GM21367 (cell line): Measurements from ENCODE around the gene ASB8.
A peak's percentile ranks its signal among the peaks of the same experiment; 100 is the strongest.

Experiments
- ATAC-seq: cut with Tn5 transposase; IDR thresholded peaks from one replicate; pipeline ENCODE4 v1.9.1; 2021; ENCODE audit not compliant: unreplicated experiment

ASB8 gene

DNA sequence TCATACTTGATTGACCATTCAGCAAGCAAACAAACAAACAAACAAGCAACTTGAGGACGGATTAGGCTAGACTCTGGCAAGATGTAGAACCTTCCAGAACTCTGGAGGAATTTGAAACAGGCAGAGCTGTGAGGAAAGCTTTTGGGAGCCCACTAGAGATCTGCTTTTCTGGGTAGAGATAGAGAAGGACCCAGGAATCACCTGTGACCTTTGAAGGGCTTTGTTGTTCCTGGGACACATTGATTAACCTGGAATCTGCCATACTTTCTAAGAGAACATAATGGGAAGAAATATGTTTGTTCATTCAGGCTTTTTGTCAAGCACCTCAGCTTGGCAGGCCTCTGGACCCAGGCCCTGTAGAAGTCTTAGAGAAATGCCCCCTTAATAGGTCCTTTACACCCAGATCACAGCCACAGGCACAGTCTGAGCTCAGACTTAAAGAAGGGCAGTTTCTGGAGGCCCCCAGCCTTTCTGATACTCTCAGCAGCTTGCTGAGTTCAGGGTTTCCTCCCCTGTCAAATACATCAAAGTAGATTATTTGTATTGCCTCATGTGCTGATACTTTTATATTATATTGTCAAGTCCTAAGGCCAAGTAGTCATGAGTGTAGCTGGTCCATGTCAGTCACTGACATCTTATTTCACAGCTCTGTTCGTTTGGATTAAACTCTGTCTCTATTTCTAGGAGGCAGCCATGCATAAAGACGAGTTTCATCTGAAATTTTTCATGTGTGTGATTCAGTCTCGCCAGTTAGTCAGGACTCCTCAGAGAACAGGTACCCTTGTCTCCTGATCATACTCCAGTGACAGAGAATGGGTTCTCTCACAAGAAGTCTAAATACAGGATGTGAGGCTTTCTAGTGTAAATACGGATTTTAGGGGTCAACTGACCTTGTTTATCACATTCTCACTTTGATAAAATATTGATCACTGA is 50.4 kb downstream of the ASB8 start:
- ATAC-seq = peak; percentile 3

DNA sequence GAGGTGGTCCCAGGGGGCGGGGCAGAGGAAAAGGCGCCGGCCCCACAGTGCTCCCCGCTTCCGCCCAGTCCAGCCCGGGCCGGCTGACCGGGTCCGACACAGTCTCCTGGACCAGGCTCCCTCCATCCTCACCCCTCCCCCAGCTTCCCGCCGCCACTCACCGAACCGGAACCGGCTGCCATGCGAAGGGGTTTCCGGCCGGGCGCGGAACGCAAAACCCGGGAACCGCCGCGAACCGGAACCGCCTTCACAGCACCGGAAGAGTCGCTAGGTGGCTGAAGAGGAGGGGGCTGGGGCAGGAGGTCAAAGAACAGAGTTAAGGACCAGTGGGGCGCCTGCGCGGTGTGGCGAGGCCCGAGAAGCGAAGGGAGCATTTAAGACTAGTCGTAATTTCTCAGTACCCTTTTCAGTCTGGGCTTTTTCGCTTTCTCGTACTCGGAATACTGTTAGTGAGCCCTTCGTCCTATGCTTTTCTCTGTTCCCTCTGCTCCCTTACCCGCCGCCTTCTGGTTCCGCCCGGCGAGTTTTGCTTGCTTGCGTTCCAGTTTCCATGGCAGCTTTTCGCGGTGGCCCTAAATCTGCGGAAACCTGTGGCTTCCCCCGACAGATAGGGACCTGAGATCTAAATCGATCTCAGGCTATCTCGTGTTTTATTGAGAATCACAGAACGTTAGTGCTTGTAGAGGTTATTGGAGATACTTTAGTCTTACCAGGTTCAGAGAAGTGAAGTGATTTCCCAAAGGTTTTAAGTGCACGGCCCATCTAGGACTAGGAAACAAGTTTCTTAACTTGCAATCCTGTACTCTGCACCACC is 51.2 kb downstream of the ASB8 start, which contains the start of gene SENP1:
Gene SENP1 (minus strand): TSS at position 213 of the 814 bp plus-strand sequence. CDS start 4,607 bp downstream, outside the sequence.
- ATAC-seq = peak; percentile 50

GRCh38 chr12:48105321-48105866 is 51.9 kb downstream of the ASB8 start:
- ATAC-seq = peak; percentile 16

GRCh38 chr12:48104531-48104930 is 52.8 kb downstream of the ASB8 start:
- no peak for ATAC-seq
